ENCODE measurements around the gene PAFAH1B2.

PAFAH1B2 gene

DNA sequence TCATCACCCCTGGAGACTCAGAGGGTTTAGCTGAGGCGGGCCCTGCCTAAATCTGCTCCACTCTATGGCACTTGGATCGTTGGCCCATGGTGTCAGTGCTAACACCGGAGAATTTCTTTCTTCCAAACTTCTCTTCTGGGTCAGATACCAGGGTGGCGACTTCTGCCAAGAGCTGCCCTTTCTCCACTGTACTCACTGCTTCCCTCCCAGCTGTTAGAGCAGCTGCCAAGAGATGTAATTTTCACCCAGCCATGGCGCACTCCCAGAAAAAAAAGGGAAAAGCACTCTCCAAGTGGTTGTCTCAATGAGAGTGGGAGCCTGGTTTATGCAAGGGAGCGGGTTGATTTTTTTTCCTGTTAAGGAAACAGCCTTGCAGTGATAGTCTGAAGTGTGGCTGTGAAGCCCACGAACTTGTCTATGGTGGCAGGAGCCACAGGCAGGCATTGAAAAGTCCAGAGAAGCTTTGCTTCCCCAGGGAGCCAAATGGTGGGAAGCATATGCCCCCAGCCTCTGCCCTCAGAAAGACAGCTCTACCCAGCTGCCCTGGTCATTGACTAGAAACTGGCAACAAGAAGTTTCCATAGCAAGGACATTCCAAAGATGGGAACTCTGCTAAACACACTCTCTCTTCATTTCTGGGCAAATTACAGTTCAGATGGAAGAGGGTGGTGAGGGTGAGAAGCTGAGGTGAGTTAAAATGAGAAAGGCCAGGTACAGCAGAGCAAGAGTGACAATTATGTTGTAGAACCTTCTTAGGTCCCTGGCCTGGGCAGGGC lies 77.1 kb downstream of the PAFAH1B2 start:
- DNase-seq (ENCODE audit: low read depth in 3 of 3): no peak

DNA sequence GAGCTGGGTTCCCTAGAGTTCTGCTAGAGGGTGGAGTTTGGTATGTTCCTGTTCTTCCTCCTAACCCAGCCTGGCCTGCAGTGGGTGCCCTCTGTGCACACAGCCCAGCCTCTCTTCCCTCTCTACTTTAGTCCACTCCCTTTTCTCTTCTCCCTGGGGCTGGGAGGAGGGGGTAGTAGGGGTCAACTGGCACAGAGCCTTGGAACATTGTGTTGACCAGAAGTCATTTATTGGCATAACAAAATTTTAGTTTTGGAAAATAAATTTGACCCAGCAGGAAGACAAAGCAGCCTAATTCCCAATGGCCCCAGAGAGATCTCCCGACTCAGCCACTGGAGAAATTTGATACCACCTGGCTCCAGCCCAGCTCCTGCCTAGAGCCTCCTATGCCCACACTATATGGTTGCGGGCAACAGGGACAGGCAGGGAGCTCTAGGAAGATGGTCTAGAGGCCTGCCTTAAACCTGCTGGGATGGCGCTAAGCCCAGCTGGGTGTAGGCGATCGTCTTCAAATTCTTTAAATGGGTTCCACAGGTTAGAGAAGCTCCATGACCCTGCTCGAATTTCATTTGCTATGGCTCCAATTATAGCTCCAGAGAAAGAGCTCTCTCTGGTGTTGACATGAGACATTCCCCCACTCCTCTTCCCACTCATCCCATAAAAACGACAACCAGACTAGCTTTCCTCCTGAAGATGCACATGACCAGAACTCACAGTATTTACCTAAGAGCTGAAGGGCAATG lies 77.9 kb downstream of the PAFAH1B2 start:
- DNase-seq (ENCODE audit: low read depth in 3 of 3): no peak

DNA sequence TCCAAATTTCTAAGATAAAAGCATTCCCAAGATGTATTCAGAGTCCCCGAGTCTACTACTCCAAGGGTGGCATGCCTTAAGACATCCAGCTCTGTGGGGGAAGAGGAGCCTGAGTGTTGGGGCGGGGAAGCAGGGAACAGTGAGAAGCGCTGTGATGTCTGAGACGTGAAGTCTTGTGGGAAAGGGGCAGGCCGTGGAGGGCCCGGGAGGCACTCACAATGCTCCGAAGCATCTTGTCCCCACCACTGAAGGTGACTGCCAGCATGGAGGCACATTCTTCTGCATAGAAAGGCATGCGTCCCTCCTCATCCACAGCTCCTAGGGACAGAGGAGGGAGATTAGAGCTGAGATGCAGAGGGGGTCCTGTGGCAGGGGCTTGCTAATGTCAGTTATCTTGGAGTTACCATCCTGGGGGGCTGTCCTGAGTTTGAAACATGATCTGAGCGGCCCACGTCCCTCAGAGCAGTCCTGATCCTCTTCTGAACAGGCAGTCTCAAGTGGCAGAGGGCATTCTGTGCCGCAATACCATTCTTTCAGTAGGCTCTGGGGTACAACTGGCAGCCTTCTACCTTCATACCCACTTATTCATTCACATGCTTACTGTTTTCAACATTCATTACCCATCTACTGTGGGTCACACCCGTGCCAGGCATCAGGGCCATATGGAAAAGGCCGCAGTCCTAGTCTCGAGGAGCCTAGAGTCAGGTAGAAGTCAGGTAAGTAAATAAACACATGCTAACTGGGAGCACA lies 79.1 kb downstream of the PAFAH1B2 start:
- no peak for DNase-seq (ENCODE audit: low read depth in 3 of 3)

DNA sequence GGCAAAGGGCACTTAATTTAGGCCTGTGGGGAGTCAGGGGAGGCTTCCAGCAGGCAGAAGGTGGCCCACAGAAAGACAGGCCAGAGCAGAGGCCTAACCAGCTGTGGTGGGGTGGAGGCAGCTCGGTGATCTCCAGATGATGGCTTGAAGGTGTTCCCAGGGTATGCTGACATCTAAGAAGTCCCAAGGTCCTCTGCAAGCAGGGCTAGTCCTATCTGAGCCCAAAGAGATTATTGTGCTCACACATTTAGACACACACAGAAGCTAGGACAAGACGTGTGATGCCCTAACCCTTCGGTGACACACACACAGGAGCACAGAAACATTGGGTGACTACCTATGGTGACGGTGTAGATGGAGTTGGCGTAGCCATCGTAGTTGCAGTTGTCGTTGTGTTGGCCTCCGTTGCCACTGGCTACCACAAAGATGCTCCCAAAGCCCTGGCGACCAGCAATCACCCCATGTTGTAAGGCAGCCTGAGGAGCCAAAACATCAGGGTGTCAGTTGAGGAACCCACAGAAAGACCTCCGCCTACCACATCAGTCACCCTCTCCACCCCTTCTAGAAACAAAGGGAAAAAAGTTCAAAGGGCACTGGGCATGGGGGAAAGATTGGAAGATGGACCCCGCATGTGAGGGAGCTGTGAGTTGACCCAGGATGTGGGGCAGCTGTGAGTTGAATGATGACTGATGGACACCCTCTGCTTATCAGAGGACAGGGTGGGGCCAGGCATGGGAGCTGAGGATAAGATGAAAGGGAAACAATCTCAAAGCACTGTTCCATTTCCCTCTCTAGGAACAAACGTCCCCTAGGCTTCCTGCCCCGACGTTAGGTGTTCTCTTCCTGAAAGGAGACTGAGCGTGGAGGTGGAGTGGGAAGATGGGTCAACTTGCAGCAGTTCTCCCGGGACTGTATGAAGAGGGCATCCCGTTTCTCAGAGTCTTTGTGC lies 79.9 kb downstream of the PAFAH1B2 start:
- DNase-seq (ENCODE audit: low read depth in 3 of 3): no peak

DNA sequence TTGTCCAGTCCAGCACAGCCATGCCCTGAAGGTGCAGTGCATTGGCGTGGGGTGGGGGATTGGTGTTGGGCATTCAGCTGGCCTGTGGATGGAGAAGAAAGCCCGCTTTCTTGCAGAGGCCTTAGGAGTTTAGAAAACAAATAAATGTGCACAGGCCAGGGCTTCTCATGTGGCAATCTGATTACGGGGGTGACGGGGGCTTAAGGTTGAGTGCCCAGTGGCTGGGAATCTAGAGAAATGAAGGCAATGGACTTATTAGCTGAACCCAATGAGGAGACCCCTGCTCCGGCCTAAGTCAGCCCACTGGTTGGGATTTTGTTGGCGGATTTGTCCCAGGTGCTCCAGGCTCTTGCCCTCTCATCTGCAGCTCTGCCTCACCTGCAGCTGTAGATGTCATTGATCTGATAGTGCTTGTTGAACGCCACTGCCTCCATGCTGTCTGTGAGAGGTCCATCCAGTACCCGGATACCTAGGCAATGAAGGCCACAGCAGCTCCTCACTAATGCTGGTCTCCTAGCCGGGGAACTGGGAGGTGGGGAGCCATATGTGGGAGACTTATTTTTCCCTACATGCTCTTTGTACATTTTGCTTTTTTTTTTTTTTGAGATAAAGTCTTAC lies 81.6 kb downstream of the PAFAH1B2 start:
- DNase-seq (ENCODE audit: low read depth in 3 of 3): no peak

All from stimulated activated CD4-positive, alpha-beta T cell treated with anti-CD3 and anti-CD28 coated beads, TNF-alpha, amount 100 ng/mL, for 48 hours (primary cell).